ENCODE data around the gene MSANTD7. TPM values are rescaled to one million over a fixed set of nuclear protein-coding genes. Genes with fewer than 3 reads are reported as not detected.
"Not testable (repeated sequence)": the region's sequence is repeated elsewhere in the genome, so short reads cannot be mapped to it uniquely, and the experiment has no call there.

MSANTD7 gene
- total RNA-seq, 1 donor from 2014 or later, result 13.7 TPM

DNA sequence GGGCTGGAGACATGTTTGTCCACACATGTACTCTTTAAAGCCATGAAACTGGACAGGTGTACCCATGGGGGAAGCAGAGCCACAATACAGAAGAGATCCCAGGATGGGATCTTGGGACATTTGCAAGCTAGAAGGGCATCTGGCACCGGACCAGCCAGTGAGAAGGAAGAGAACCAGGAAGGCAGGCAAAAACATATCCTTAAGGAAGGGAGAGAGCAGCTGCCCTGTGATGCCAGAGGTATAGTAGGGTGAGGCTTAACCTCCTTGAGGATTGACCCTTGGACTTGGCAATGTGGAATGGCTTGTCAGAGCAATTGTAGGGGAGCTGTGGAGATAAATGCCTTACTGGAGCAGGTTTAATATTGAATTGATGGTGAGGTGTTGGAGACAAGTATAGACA is 22.7 kb downstream of the MSANTD7 start:
- H3K27me3 Mint-ChIP-seq (ENCODE audit: unreplicated experiment), result no peaks in the 10 kb centered on the region
- H3K36me3 Mint-ChIP-seq (ENCODE audit: unreplicated experiment), result no peaks in the 10 kb centered on the region
- no peak overlapping the region for H3K4me3 Mint-ChIP-seq (ENCODE audit: unreplicated experiment)
- DNase-seq, result no peak
- no peaks in the 10 kb centered on the region for H3K9me3 Mint-ChIP-seq (ENCODE audit: unreplicated experiment)
- no peaks in the 10 kb centered on the region for H3K4me1 Mint-ChIP-seq (ENCODE audit: low read depth, unreplicated experiment)
- TF ChIP-seq, protein P1, sequence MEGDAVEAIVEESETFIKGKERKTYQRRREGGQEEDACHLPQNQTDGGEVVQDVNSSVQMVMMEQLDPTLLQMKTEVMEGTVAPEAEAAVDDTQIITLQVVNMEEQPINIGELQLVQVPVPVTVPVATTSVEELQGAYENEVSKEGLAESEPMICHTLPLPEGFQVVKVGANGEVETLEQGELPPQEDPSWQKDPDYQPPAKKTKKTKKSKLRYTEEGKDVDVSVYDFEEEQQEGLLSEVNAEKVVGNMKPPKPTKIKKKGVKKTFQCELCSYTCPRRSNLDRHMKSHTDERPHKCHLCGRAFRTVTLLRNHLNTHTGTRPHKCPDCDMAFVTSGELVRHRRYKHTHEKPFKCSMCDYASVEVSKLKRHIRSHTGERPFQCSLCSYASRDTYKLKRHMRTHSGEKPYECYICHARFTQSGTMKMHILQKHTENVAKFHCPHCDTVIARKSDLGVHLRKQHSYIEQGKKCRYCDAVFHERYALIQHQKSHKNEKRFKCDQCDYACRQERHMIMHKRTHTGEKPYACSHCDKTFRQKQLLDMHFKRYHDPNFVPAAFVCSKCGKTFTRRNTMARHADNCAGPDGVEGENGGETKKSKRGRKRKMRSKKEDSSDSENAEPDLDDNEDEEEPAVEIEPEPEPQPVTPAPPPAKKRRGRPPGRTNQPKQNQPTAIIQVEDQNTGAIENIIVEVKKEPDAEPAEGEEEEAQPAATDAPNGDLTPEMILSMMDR (IDR thresholded peaks at IDR 0.05; ENCODE audit: partially characterized antibody, unreplicated experiment), result no peak
- H3K27ac Mint-ChIP-seq (ENCODE audit: unreplicated experiment), result no peak overlapping the region

DNA sequence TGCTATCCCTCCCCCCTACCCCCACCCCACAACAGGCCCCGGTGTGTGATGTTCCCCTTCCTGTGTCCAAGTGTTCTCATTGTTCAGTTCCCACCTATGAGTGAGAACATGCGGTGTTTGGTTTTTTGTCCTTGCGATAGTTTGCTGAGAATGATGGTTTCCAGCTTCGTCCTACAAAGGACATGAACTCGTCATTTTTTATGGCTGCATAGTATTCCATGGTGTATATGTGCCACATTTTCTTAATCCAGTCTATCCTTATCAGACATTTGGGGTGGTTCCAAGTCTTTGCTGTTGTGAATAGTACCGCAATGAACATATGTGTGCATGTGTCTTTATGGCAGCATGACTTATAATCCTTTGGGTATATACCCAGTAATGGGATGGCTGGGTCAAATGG is 26.4 kb downstream of the MSANTD7 start:
- H3K4me1 Mint-ChIP-seq (ENCODE audit: low read depth, unreplicated experiment); H3K36me3 Mint-ChIP-seq (ENCODE audit: unreplicated experiment); H3K9me3 Mint-ChIP-seq (ENCODE audit: unreplicated experiment); H3K27me3 Mint-ChIP-seq (ENCODE audit: unreplicated experiment); H3K27ac Mint-ChIP-seq (ENCODE audit: unreplicated experiment); H3K4me3 Mint-ChIP-seq (ENCODE audit: unreplicated experiment); DNase-seq: not testable (repeated sequence)

DNA sequence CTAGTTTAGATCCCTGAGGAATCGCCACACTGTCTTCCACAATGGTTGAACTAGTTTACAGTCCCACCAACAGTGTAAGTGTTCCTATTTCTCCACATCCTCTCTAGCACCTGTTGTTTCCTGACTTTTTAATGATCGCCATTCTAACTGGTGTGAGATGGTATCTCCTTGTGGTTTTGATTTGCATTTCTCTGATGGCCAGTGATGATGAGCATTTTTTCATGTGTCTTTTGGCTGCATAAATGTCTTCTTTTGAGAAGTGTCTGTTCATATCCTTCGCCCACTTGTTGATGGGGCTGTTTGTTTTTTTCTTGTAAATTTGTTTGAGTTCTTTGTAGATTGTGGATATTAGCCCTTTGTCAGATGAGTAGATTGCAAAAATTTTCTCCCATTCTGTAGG is 26.8 kb downstream of the MSANTD7 start:
- not testable (repeated sequence) for H3K9me3 Mint-ChIP-seq (ENCODE audit: unreplicated experiment); DNase-seq; H3K4me3 Mint-ChIP-seq (ENCODE audit: unreplicated experiment); H3K4me1 Mint-ChIP-seq (ENCODE audit: low read depth, unreplicated experiment); H3K36me3 Mint-ChIP-seq (ENCODE audit: unreplicated experiment); H3K27me3 Mint-ChIP-seq (ENCODE audit: unreplicated experiment); H3K27ac Mint-ChIP-seq (ENCODE audit: unreplicated experiment)

DNA sequence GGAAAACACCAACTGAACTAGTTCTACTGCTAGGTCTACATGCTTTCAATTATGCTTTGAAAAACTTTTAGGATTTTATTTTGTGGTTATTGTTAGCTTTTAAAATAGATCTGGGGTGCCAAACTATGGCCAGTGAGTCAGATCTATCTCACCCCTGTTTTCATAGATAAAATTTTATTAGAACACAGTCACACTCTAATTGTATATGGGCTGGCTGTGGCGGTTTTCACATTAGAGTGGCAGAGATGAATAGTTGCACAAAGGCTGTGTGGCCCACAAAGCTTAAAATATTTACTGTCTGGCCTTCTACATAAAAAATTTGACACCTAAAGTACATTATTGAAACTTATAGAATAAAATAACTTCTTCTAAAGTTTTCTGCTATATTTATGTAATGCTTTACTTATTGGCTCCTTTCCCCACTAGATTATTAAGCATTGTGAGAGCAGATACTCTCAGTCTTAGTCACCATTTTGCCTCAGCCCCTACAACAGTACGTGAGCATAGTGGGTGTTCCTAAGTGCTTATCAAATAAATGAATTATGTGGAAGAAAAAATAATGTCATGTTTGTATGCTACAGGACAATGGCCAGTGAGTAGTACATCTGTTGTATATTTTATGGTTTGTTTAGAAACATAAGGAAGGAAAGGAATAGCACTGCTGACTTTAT is 35.1 kb downstream of the MSANTD7 start:
- peaks cover 2% of the 10 kb centered on the region for H3K9me3 Mint-ChIP-seq (ENCODE audit: unreplicated experiment)

DNA sequence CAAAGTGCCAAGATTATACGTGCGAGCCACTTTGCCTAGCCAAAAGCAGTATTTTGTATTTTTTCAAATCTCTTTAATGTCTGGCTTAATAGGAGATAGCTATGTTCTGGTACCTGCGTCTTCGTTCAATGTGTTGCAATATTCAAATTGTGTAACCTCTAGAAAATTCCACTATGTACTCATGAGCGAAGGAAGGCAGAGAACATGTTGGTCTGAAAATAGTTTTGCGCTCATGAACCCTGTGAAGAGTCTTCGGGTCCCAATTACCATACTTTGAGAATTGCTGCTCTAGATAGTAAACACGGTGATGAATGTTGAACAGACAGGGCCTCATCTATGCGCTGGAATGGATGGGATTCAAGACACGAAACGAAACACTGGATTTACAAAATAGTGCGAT is 37.8 kb downstream of the MSANTD7 start:
- TF ChIP-seq, protein P1 (IDR thresholded peaks at IDR 0.05; ENCODE audit: partially characterized antibody, unreplicated experiment), result no peak
- Mint-ChIP-seq H3K4me3 (ENCODE audit: unreplicated experiment) (peak overlapping the region; percentile 96), H3K9me3 (ENCODE audit: unreplicated experiment) (peaks cover 6% of the 10 kb centered on the region), H3K4me1 (ENCODE audit: low read depth, unreplicated experiment) (peaks cover 22% of the 10 kb centered on the region), H3K27me3 (ENCODE audit: unreplicated experiment) (peaks cover 11% of the 10 kb centered on the region), H3K27ac (ENCODE audit: unreplicated experiment) (no peak overlapping the region), H3K36me3 (ENCODE audit: unreplicated experiment) (no peaks in the 10 kb centered on the region)
- DNase-seq, result no peak

More for the DNA sequence above, 35.1 kb downstream of the MSANTD7 start:
- Mint-ChIP-seq H3K27me3 (ENCODE audit: unreplicated experiment) (peaks cover 10% of the 10 kb centered on the region), H3K4me3 (ENCODE audit: unreplicated experiment) (no peak overlapping the region), H3K27ac (ENCODE audit: unreplicated experiment) (no peak overlapping the region), H3K36me3 (ENCODE audit: unreplicated experiment) (no peaks in the 10 kb centered on the region), H3K4me1 (ENCODE audit: low read depth, unreplicated experiment) (peaks cover 14% of the 10 kb centered on the region)
- DNase-seq, result no peak
- TF ChIP-seq, protein P1 (IDR thresholded peaks at IDR 0.05; ENCODE audit: partially characterized antibody, unreplicated experiment), result no peak

DNA sequence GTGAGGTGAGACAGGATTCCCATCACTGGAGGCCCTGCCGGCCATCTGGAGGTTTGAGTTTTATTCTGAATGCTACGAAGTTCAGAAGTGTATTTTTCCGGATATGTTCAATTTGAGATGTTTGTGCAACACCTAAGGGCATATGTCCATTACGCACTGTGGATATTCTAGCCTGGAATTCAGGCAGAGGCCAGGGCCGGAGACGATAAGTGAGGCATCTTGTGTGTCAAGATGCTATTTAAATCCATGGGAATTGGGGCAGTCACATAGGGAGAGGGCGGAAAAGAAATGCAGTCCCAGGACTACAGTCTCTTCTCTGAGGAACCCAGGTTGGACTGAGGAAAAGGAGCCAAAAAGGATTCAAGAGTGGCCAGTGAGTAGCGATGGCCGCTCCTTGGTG is 38.7 kb downstream of the MSANTD7 start:
- Mint-ChIP-seq H3K9me3 (ENCODE audit: unreplicated experiment) (peaks cover 6% of the 10 kb centered on the region), H3K4me1 (ENCODE audit: low read depth, unreplicated experiment) (peaks cover 22% of the 10 kb centered on the region)

More for the DNA sequence above, 38.7 kb downstream of the MSANTD7 start:
- TF ChIP-seq, protein P1 (IDR thresholded peaks at IDR 0.05; ENCODE audit: partially characterized antibody, unreplicated experiment), result no peak
- H3K4me3 Mint-ChIP-seq (ENCODE audit: unreplicated experiment), result peak overlapping the region; percentile 96
- no peak for DNase-seq
- H3K27ac Mint-ChIP-seq (ENCODE audit: unreplicated experiment), result peak overlapping the region; percentile 84
- H3K36me3 Mint-ChIP-seq (ENCODE audit: unreplicated experiment), result no peaks in the 10 kb centered on the region
- peaks cover 11% of the 10 kb centered on the region for H3K27me3 Mint-ChIP-seq (ENCODE audit: unreplicated experiment)

All from glutamatergic neuron (in vitro differentiated cells).